OCI-LY3 (cell line): ENCODE data around the gene TPO.

Experiments
- EZH2phosphoT487 ChIP-seq: fragments of 200-600 bp; shearing (Covaris generic); IDR thresholded peaks from 2 replicates; pipeline ENCODE4 v1.6.1; 2018; ENCODE audit warnings: antibody characterized with exemption, mixed run types, low read depth
- TF ChIP-seq, protein P1 (sequence below): fragments of 200-600, 300-600 bp; sonication (generic); IDR thresholded peaks from 2 replicates; pipeline ENCODE4 v1.5.1; 2014; ENCODE audit warnings: antibody characterized with exemption, low read length, low read depth

GRCh38 chr2:1403565-1403964 is 9.7 kb upstream of the TPO start:
- TF ChIP-seq, protein P1, sequence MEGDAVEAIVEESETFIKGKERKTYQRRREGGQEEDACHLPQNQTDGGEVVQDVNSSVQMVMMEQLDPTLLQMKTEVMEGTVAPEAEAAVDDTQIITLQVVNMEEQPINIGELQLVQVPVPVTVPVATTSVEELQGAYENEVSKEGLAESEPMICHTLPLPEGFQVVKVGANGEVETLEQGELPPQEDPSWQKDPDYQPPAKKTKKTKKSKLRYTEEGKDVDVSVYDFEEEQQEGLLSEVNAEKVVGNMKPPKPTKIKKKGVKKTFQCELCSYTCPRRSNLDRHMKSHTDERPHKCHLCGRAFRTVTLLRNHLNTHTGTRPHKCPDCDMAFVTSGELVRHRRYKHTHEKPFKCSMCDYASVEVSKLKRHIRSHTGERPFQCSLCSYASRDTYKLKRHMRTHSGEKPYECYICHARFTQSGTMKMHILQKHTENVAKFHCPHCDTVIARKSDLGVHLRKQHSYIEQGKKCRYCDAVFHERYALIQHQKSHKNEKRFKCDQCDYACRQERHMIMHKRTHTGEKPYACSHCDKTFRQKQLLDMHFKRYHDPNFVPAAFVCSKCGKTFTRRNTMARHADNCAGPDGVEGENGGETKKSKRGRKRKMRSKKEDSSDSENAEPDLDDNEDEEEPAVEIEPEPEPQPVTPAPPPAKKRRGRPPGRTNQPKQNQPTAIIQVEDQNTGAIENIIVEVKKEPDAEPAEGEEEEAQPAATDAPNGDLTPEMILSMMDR: no peak
- no peak for TF ChIP-seq EZH2phosphoT487
